Measurements from ENCODE around the gene CASKIN1. TPM values are rescaled to one million over a fixed set of nuclear protein-coding genes. Genes with fewer than 3 reads are reported as not detected.

The CASKIN1 gene
- total RNA-seq, 5 donors from 2014 or later (not counting 1 experiment from before 2014, with no cell fraction given), result 0.06 to 0.47 TPM; not detected in 3

- POLR2A ChIA-PET, result no interaction called here
- Histone ChIP-seq H3K4me3 (ENCODE audit: control insufficient read depth in 1 of 2, extremely low read depth in 1 of 2, low read length in 1 of 2) (no peak overlapping the region), H3K27me3 (replicated peaks in 1 of 2; ENCODE audit: control insufficient read depth in 2 of 2, extremely low read depth in 1 of 2, insufficient read depth in 2 of 2, low read length in 1 of 2) (no peaks in the 10 kb centered on the region), H3K4me1 (ENCODE audit: control insufficient read depth in 1 of 2, extremely low read depth in 1 of 2, insufficient read depth in 2 of 2, low read length in 2 of 2) (peaks cover 0 to 3% of the 10 kb centered on the region in 2 experiments), H3K9me3 (no peaks in the 10 kb centered on the region), H3K36me3 (ENCODE audit: control insufficient read depth in 2 of 2, extremely low read depth in 1 of 2, insufficient read depth in 1 of 2, low read length in 1 of 2) (peaks cover 23 to 28% of the 10 kb centered on the region in 2 donors), H3K27ac (ENCODE audit: low read length) (no peak overlapping the region)
- CTCF ChIA-PET, result no interaction called here
- 96% methylated on average over 23 of the region's 23 CpGs for WGBS (ENCODE audit: insufficient coverage)
- Mint-ChIP-seq H3K4me1 (no peaks in the 10 kb centered on the region), H3K36me3 (peaks cover 14% of the 10 kb centered on the region), H3K9me3 (no peaks in the 10 kb centered on the region), H3K4me3 (no peak overlapping the region), H3K27ac (no peak overlapping the region), H3K27me3 (no peaks in the 10 kb centered on the region)
- no peak for DNase-seq
- ATAC-seq (replicated peaks in 1 of 4), result no peak
Measured at GRCh38 chr16:2176047-2176446, 20.4 kb downstream of the CASKIN1 start.

GRCh38 chr16:2175454-2175853 is 21.0 kb downstream of the CASKIN1 start:
- H3K4me3 Mint-ChIP-seq, result no peak overlapping the region
- H3K27me3 Mint-ChIP-seq, result no peaks in the 10 kb centered on the region
- no peaks in the 10 kb centered on the region for H3K9me3 Mint-ChIP-seq
- no peak overlapping the region for H3K27ac Mint-ChIP-seq
- ChIA-PET CTCF (no interaction called here), POLR2A (no interaction called here)
- H3K4me1 ChIP-seq (ENCODE audit: control insufficient read depth in 1 of 2, extremely low read depth in 1 of 2, insufficient read depth in 2 of 2, low read length in 2 of 2), result peaks cover 0 to 3% of the 10 kb centered on the region in 2 experiments
- peaks cover 14% of the 10 kb centered on the region for H3K36me3 Mint-ChIP-seq
- ATAC-seq (replicated peaks in 1 of 4) (no peak), DNase-seq (no peak)
- peaks cover 23 to 28% of the 10 kb centered on the region in 2 donors for H3K36me3 ChIP-seq (ENCODE audit: control insufficient read depth in 2 of 2, extremely low read depth in 1 of 2, insufficient read depth in 1 of 2, low read length in 1 of 2)
- WGBS (ENCODE audit: insufficient coverage), result 97% methylated on average over 8 of the region's 10 CpGs
- H3K4me1 Mint-ChIP-seq, result no peaks in the 10 kb centered on the region
- no peaks in the 10 kb centered on the region for H3K27me3 ChIP-seq (replicated peaks in 1 of 2; ENCODE audit: control insufficient read depth in 2 of 2, extremely low read depth in 1 of 2, insufficient read depth in 2 of 2, low read length in 1 of 2)
- H3K4me3 ChIP-seq (ENCODE audit: control insufficient read depth in 1 of 2, extremely low read depth in 1 of 2, low read length in 1 of 2), result no peak overlapping the region
- no peaks in the 10 kb centered on the region for H3K9me3 ChIP-seq
- no peak overlapping the region for H3K27ac ChIP-seq (ENCODE audit: low read length)

- Mint-ChIP-seq H3K4me1 (no peaks in the 10 kb centered on the region), H3K36me3 (peaks cover 14% of the 10 kb centered on the region), H3K27me3 (no peaks in the 10 kb centered on the region), H3K9me3 (no peaks in the 10 kb centered on the region), H3K27ac (no peak overlapping the region), H3K4me3 (no peak overlapping the region)
- 99% methylated on average over 18 of the region's 21 CpGs for WGBS (ENCODE audit: insufficient coverage)
- H3K4me1 ChIP-seq (ENCODE audit: control insufficient read depth in 1 of 2, extremely low read depth in 1 of 2, insufficient read depth in 2 of 2, low read length in 2 of 2), result peaks cover 0 to 3% of the 10 kb centered on the region in 2 experiments
- CTCF ChIA-PET, result no interaction called here
- no peak for DNase-seq
- H3K4me3 ChIP-seq (ENCODE audit: control insufficient read depth in 1 of 2, extremely low read depth in 1 of 2, low read length in 1 of 2), result no peak overlapping the region
- H3K9me3 ChIP-seq, result no peaks in the 10 kb centered on the region
- H3K27ac ChIP-seq (ENCODE audit: low read length), result no peak overlapping the region
- POLR2A ChIA-PET, result no interaction called here
- H3K27me3 ChIP-seq (replicated peaks in 1 of 2; ENCODE audit: control insufficient read depth in 2 of 2, extremely low read depth in 1 of 2, insufficient read depth in 2 of 2, low read length in 1 of 2), result no peaks in the 10 kb centered on the region
- ATAC-seq (replicated peaks in 1 of 4), result no peak
- H3K36me3 ChIP-seq (ENCODE audit: control insufficient read depth in 2 of 2, extremely low read depth in 1 of 2, insufficient read depth in 1 of 2, low read length in 1 of 2), result peaks cover 23 to 28% of the 10 kb centered on the region in 2 donors
Measured at GRCh38 chr16:2174396-2175131, 21.8 kb downstream of the CASKIN1 start.

- H3K9me3 Mint-ChIP-seq, result no peaks in the 10 kb centered on the region
- no peaks in the 10 kb centered on the region for H3K27me3 ChIP-seq (replicated peaks in 1 of 2; ENCODE audit: control insufficient read depth in 2 of 2, extremely low read depth in 1 of 2, insufficient read depth in 2 of 2, low read length in 1 of 2)
- H3K4me3 ChIP-seq (ENCODE audit: control insufficient read depth in 1 of 2, extremely low read depth in 1 of 2, low read length in 1 of 2), result no peak overlapping the region
- no peaks in the 10 kb centered on the region for H3K27me3 Mint-ChIP-seq
- H3K9me3 ChIP-seq, result no peaks in the 10 kb centered on the region
- H3K4me1 ChIP-seq (ENCODE audit: control insufficient read depth in 1 of 2, extremely low read depth in 1 of 2, insufficient read depth in 2 of 2, low read length in 2 of 2), result no peaks in the 10 kb centered on the region
- H3K36me3 ChIP-seq (ENCODE audit: control insufficient read depth in 2 of 2, extremely low read depth in 1 of 2, insufficient read depth in 1 of 2, low read length in 1 of 2), result peaks cover 23 to 28% of the 10 kb centered on the region in 2 donors
- CTCF ChIA-PET, result no interaction called here
- DNase-seq (no peak), ATAC-seq (replicated peaks in 1 of 4) (no peak)
- no peaks in the 10 kb centered on the region for H3K4me1 Mint-ChIP-seq
- POLR2A ChIA-PET, result no interaction called here
- 100% methylated on average over 3 of the region's 4 CpGs for WGBS (ENCODE audit: insufficient coverage)
- no peak overlapping the region for H3K4me3 Mint-ChIP-seq
- no peak overlapping the region for H3K27ac Mint-ChIP-seq
- no peak overlapping the region for H3K27ac ChIP-seq (ENCODE audit: low read length)
- peaks cover 14% of the 10 kb centered on the region for H3K36me3 Mint-ChIP-seq
Measured at GRCh38 chr16:2173916-2174315, 22.5 kb downstream of the CASKIN1 start.

- H3K4me1 ChIP-seq (ENCODE audit: control insufficient read depth in 1 of 2, extremely low read depth in 1 of 2, insufficient read depth in 2 of 2, low read length in 2 of 2), result no peaks in the 10 kb centered on the region
- H3K27ac Mint-ChIP-seq, result no peak overlapping the region
- no peaks in the 10 kb centered on the region for H3K9me3 Mint-ChIP-seq
- no peaks in the 10 kb centered on the region for H3K9me3 ChIP-seq
- ChIA-PET POLR2A (no interaction called here), CTCF (interaction anchor here in 1 of 2 donors (0.5 kb wide), 1 partner anchor 14 kb away, joined by 8 read pairs; no protein-coding TSS in a partner anchor)
- H3K4me1 Mint-ChIP-seq, result no peaks in the 10 kb centered on the region
- 97% methylated on average over 11 of the region's 14 CpGs for WGBS (ENCODE audit: insufficient coverage)
- no peaks in the 10 kb centered on the region for H3K27me3 Mint-ChIP-seq
- H3K27ac ChIP-seq (ENCODE audit: low read length), result no peak overlapping the region
- DNase-seq (no peak), ATAC-seq (replicated peaks in 1 of 4) (no peak)
- no peaks in the 10 kb centered on the region for H3K27me3 ChIP-seq (replicated peaks in 1 of 2; ENCODE audit: control insufficient read depth in 2 of 2, extremely low read depth in 1 of 2, insufficient read depth in 2 of 2, low read length in 1 of 2)
- no peak overlapping the region for H3K4me3 Mint-ChIP-seq
- H3K36me3 Mint-ChIP-seq, result peaks cover 14% of the 10 kb centered on the region
- no peak overlapping the region for H3K4me3 ChIP-seq (ENCODE audit: control insufficient read depth in 1 of 2, extremely low read depth in 1 of 2, low read length in 1 of 2)
- peaks cover 28 to 32% of the 10 kb centered on the region in 2 donors for H3K36me3 ChIP-seq (ENCODE audit: control insufficient read depth in 2 of 2, extremely low read depth in 1 of 2, insufficient read depth in 1 of 2, low read length in 1 of 2)
Measured at GRCh38 chr16:2173366-2173765, 23.0 kb downstream of the CASKIN1 start.

GRCh38 chr16:2172688-2173335 is 23.6 kb downstream of the CASKIN1 start:
- H3K36me3 Mint-ChIP-seq, result peaks cover 14% of the 10 kb centered on the region
- no peaks in the 10 kb centered on the region for H3K27me3 ChIP-seq (replicated peaks in 1 of 2; ENCODE audit: control insufficient read depth in 2 of 2, extremely low read depth in 1 of 2, insufficient read depth in 2 of 2, low read length in 1 of 2)
- no peak overlapping the region for H3K4me3 Mint-ChIP-seq
- no peaks in the 10 kb centered on the region for H3K27me3 Mint-ChIP-seq
- ATAC-seq (replicated peaks in 1 of 4) (no peak), DNase-seq (no peak)
- H3K27ac ChIP-seq (ENCODE audit: low read length), result no peak overlapping the region
- no peaks in the 10 kb centered on the region for H3K9me3 Mint-ChIP-seq
- POLR2A ChIA-PET, result no interaction called here
- no peaks in the 10 kb centered on the region for H3K4me1 Mint-ChIP-seq
- H3K4me3 ChIP-seq (ENCODE audit: control insufficient read depth in 1 of 2, extremely low read depth in 1 of 2, low read length in 1 of 2), result no peak overlapping the region
- H3K27ac Mint-ChIP-seq, result no peak overlapping the region
- H3K36me3 ChIP-seq (ENCODE audit: control insufficient read depth in 2 of 2, extremely low read depth in 1 of 2, insufficient read depth in 1 of 2, low read length in 1 of 2), result peaks cover 29 to 37% of the 10 kb centered on the region in 2 donors
- no peaks in the 10 kb centered on the region for H3K9me3 ChIP-seq
- no peaks in the 10 kb centered on the region for H3K4me1 ChIP-seq (ENCODE audit: control insufficient read depth in 1 of 2, extremely low read depth in 1 of 2, insufficient read depth in 2 of 2, low read length in 2 of 2)
- WGBS (ENCODE audit: insufficient coverage), result 94% methylated on average over 24 of the region's 29 CpGs
- CTCF ChIA-PET, result interaction anchor here in 1 of 2 donors (0.5 kb wide), 1 partner anchor 14 kb away, joined by 8 read pairs; no protein-coding TSS in a partner anchor
